Suprapubic skin (tissue), 4 donors: ENCODE measurements around the gene REM2. TPM values are rescaled to one million over a fixed set of nuclear protein-coding genes. Genes with fewer than 3 reads are reported as not detected.
A peak's percentile ranks its signal among the peaks of the same experiment; 100 is the strongest.
"Not testable (repeated sequence)": the region's sequence is repeated elsewhere in the genome, so short reads cannot be mapped to it uniquely, and the experiment has no call there.

ENCODE experiments used
- DNase-seq, 2 donors: peaks; one replicate each; pipeline ENCODE4 v3.0.0-alpha.2; 2019; ENCODE audit warnings: low spot score in 2 of 2
- H3K27ac ChIP-seq: fragments of 200-600 bp; sonication (generic); one replicate; pipeline ENCODE4 v1.5.1; 2019
- H3K27me3 ChIP-seq: fragments of 200-600 bp; sonication (generic); one replicate; pipeline ENCODE4 v1.5.1; 2019
- H3K36me3 ChIP-seq: fragments of 200-600 bp; sonication (generic); one replicate; pipeline ENCODE4 v1.5.1; 2019
- H3K4me1 ChIP-seq: fragments of 200-600 bp; sonication (generic); one replicate; pipeline ENCODE4 v1.5.1; 2019
- H3K4me3 ChIP-seq: fragments of 200-600 bp; sonication (generic); one replicate; pipeline ENCODE4 v1.5.1; 2019; ENCODE audit warnings: mild to moderate bottlenecking
- H3K9me3 ChIP-seq: fragments of 200-600 bp; sonication (generic); one replicate; pipeline ENCODE4 v1.5.1; 2019
- CTCF ChIP-seq, 2 donors: fragments of 200-600 bp in 1 of 2; fragments of 450-650 bp in 1 of 2; sonication (generic) in 1 of 2; IDR thresholded peaks; one replicate each; pipeline ENCODE4 v1.5.1; 2016 to 2019; ENCODE audit warnings: antibody characterized with exemption in 2 of 2, mild to moderate bottlenecking in 1 of 2, moderate library complexity in 1 of 2
- EP300 ChIP-seq: sonication (generic); formaldehyde crosslinking; IDR thresholded peaks from one replicate; pipeline ENCODE4 v1.6.1; 2017; ENCODE audit warnings: antibody characterized with exemption
- POLR2A ChIP-seq, 2 donors: fragments of 450-650 bp; IDR thresholded peaks; one replicate each; pipeline ENCODE4 v1.6.1; 2017; ENCODE audit warnings: antibody characterized with exemption in 2 of 2, mild to moderate bottlenecking in 2 of 2, moderate library complexity in 2 of 2
- POLR2AphosphoS5 ChIP-seq, 3 donors: sonication (generic); formaldehyde crosslinking; IDR thresholded peaks; one replicate each; pipeline ENCODE4 v1.6.1; 2017; ENCODE audit warnings: antibody characterized with exemption in 3 of 3
- WGBS: methylation state at CpG from one replicate; pipeline ENCODE4 v1.1.5; 2018; 5-methylcytosine and 5-hydroxymethylcytosine counted together
- total RNA-seq, 4 donors: library from RNA; depleted of rRNA; stranded (reverse); fragments of >200 nt; gene quantifications; one replicate each; pipeline ENCODE4 v1.1.0, GENCODE V29; 2016

Gene REM2
- total RNA-seq, 4 donors from 2014 or later: 0.89 to 5.4 (median 1.2) TPM

- Histone ChIP-seq H3K4me1 (peaks cover 7% of the 10 kb centered on the region), H3K9me3 (no peaks in the 10 kb centered on the region), H3K27me3 (no peaks in the 10 kb centered on the region), H3K27ac (no peak overlapping the region), H3K4me3 (no peak overlapping the region), H3K36me3 (peaks cover 92% of the 10 kb centered on the region)
- no peak for DNase-seq
- 95% methylated on average over 20 of the region's 20 CpGs for WGBS
- no peak for TF ChIP-seq POLR2AphosphoS5 (IDR thresholded peaks at IDR 0.05)
Observed at GRCh38 chr14:22906073-22906472, 23.1 kb downstream of the REM2 start.

GRCh38 chr14:22907429-22907828, 24.4 kb downstream of the REM2 start:
- H3K4me3 ChIP-seq: no peak overlapping the region
- H3K36me3 ChIP-seq: peaks cover 84% of the 10 kb centered on the region
- H3K27ac ChIP-seq: no peak overlapping the region
- H3K4me1 ChIP-seq: peaks cover 7% of the 10 kb centered on the region
- WGBS: 86% methylated on average over 3 of the region's 3 CpGs
- H3K9me3 ChIP-seq: no peaks in the 10 kb centered on the region
- TF ChIP-seq CTCF (IDR thresholded peaks at IDR 0.05): no peak
- no peak for TF ChIP-seq EP300
- TF ChIP-seq POLR2A (IDR thresholded peaks at IDR 0.05): no peak
- no peak for TF ChIP-seq POLR2AphosphoS5 (IDR thresholded peaks at IDR 0.05)
- no peaks in the 10 kb centered on the region for H3K27me3 ChIP-seq
- DNase-seq: no peak

GRCh38 chr14:22908601-22909000, 25.6 kb downstream of the REM2 start:
- peaks cover 75% of the 10 kb centered on the region for H3K36me3 ChIP-seq
- WGBS: 87% methylated on average over 8 of the region's 8 CpGs
- TF ChIP-seq EP300 (no peak), POLR2AphosphoS5 (IDR thresholded peaks at IDR 0.05) (no peak), POLR2A (IDR thresholded peaks at IDR 0.05) (no peak), CTCF (IDR thresholded peaks at IDR 0.05) (no peak)

GRCh38 chr14:22910916-22911315, 27.9 kb downstream of the REM2 start:
- no peaks in the 10 kb centered on the region for H3K9me3 ChIP-seq
- H3K27me3 ChIP-seq: no peaks in the 10 kb centered on the region
- TF ChIP-seq POLR2A (IDR thresholded peaks at IDR 0.05) (no peak), EP300 (no peak), POLR2AphosphoS5 (IDR thresholded peaks at IDR 0.05) (no peak), CTCF (IDR thresholded peaks at IDR 0.05) (no peak)
- no peak overlapping the region for H3K27ac ChIP-seq
- no peak for DNase-seq
- no peak overlapping the region for H3K4me3 ChIP-seq
- WGBS: 91% methylated on average over 5 of the region's 5 CpGs
- H3K4me1 ChIP-seq: peaks cover 5% of the 10 kb centered on the region
- H3K36me3 ChIP-seq: peaks cover 51% of the 10 kb centered on the region

More at GRCh38 chr14:22908601-22909000, 25.6 kb downstream of the REM2 start:
- H3K4me3 ChIP-seq: no peak overlapping the region
- H3K9me3 ChIP-seq: no peaks in the 10 kb centered on the region
- H3K4me1 ChIP-seq: peaks cover 5% of the 10 kb centered on the region
- DNase-seq: no peak
- H3K27ac ChIP-seq: no peak overlapping the region
- H3K27me3 ChIP-seq: no peaks in the 10 kb centered on the region

GRCh38 chr14:22914836-22915235, 31.8 kb downstream of the REM2 start:
- H3K27ac ChIP-seq: not testable (repeated sequence)

GRCh38 chr14:22915886-22916521, 33.0 kb downstream of the REM2 start:
- Histone ChIP-seq H3K27ac (no peak overlapping the region), H3K36me3 (peaks cover 14% of the 10 kb centered on the region), H3K27me3 (no peaks in the 10 kb centered on the region), H3K4me3 (no peak overlapping the region), H3K4me1 (peaks cover 35% of the 10 kb centered on the region), H3K9me3 (no peaks in the 10 kb centered on the region)
- WGBS: 83% methylated on average over 8 of the region's 8 CpGs
- no peak for DNase-seq
- peak in 1 of 3 donors; percentile 40 for TF ChIP-seq POLR2AphosphoS5 (IDR thresholded peaks at IDR 0.05)
- TF ChIP-seq EP300: no peak
- no peak for TF ChIP-seq POLR2A (IDR thresholded peaks at IDR 0.05)

More at GRCh38 chr14:22914836-22915235, 31.8 kb downstream of the REM2 start:
- not testable (repeated sequence) for DNase-seq, H3K4me3 ChIP-seq, H3K27me3 ChIP-seq, H3K9me3 ChIP-seq
- Histone ChIP-seq H3K4me1 (peaks cover 31% of the 10 kb centered on the region), H3K36me3 (peaks cover 13% of the 10 kb centered on the region)
- WGBS: 97% methylated on average over 4 of the region's 4 CpGs
